H9 (cell line): ENCODE results near the gene CFAP61. TPM values are rescaled to one million over a fixed set of nuclear protein-coding genes. Genes with fewer than 3 reads are reported as not detected.

ENCODE experiments used
- DNase-seq: peaks from one replicate; pipeline ENCODE4 v3.0.0-alpha.2; 2017
- H2AFZ ChIP-seq: one replicate; pipeline ENCODE4 v1.6.1; 2013; ENCODE audit warnings: mild to moderate bottlenecking, low read length, control low read depth, moderate library complexity
- H2AK5ac ChIP-seq: 2 replicates; pipeline ENCODE4 v1.6.1; 2013; ENCODE audit warnings: low read length, control low read depth, mixed read lengths; ENCODE audit not compliant: insufficient read length
- H2BK120ac ChIP-seq: one replicate; pipeline ENCODE4 v1.6.1; 2013; ENCODE audit warnings: low read depth, mild to moderate bottlenecking, low read length, control low read depth, inconsistent platforms; ENCODE audit not compliant: poor library complexity, severe bottlenecking
- H2BK12ac ChIP-seq: 2 replicates; pipeline ENCODE4 v1.6.1; 2013; ENCODE audit warnings: low read length, control low read depth, mixed read lengths, low read depth; ENCODE audit not compliant: insufficient read length
- H2BK15ac ChIP-seq: 2 replicates; pipeline ENCODE4 v1.6.1; 2013; ENCODE audit warnings: low read depth, low read length, control low read depth
- H2BK20ac ChIP-seq: one replicate; pipeline ENCODE4 v1.6.1; 2013; ENCODE audit warnings: low read depth, mild to moderate bottlenecking, low read length, control low read depth, inconsistent platforms; ENCODE audit not compliant: poor library complexity, severe bottlenecking
- H2BK5ac ChIP-seq: 2 replicates; pipeline ENCODE4 v1.6.1; 2013; ENCODE audit warnings: low read length, control low read depth, mixed read lengths; ENCODE audit not compliant: insufficient read length
- H3K14ac ChIP-seq: 2 replicates; pipeline ENCODE4 v1.6.1; 2013; ENCODE audit warnings: low read length, control low read depth; ENCODE audit not compliant: insufficient read depth
- H3K18ac ChIP-seq: 2 replicates; pipeline ENCODE4 v1.6.1; 2013; ENCODE audit warnings: low read depth, mild to moderate bottlenecking, mixed read lengths, low read length, control low read depth; ENCODE audit not compliant: insufficient read length
- H3K23ac ChIP-seq: 2 replicates; pipeline ENCODE4 v1.6.1; 2013; ENCODE audit warnings: low read length, control low read depth, mixed read lengths, low read depth; ENCODE audit not compliant: insufficient read length
- H3K23me2 ChIP-seq: 2 replicates; pipeline ENCODE4 v1.6.1; 2013; ENCODE audit warnings: low read depth, mild to moderate bottlenecking, mixed read lengths, low read length, control low read depth; ENCODE audit not compliant: insufficient read length, poor library complexity, severe bottlenecking
- H3K27ac ChIP-seq: 2 replicates; pipeline ENCODE4 v1.5.1; 2013; ENCODE audit warnings: low read length, control low read depth, mixed read lengths, low read depth; ENCODE audit not compliant: insufficient read length
- H3K27me3 ChIP-seq: 2 replicates; pipeline ENCODE4 v1.6.1; 2013; ENCODE audit warnings: low read length, control low read depth, inconsistent platforms; ENCODE audit not compliant: insufficient read depth
- H3K4ac ChIP-seq: 2 replicates; pipeline ENCODE4 v1.6.1; 2013; ENCODE audit warnings: low read depth, mild to moderate bottlenecking, control low read depth, inconsistent platforms, low read length, moderate library complexity
- H3K4me1 ChIP-seq: 2 replicates; pipeline ENCODE4 v1.6.1; 2013; ENCODE audit warnings: low read length, control low read depth, inconsistent platforms; ENCODE audit not compliant: insufficient read depth
- H3K4me2 ChIP-seq: 2 replicates; pipeline ENCODE4 v1.6.1; 2013; ENCODE audit warnings: low read length, control low read depth, mixed read lengths; ENCODE audit not compliant: insufficient read length, insufficient read depth
- H3K56ac ChIP-seq: 2 replicates; pipeline ENCODE4 v1.6.1; 2013; ENCODE audit warnings: low read depth, mild to moderate bottlenecking, mixed read lengths, low read length, control low read depth; ENCODE audit not compliant: insufficient read length
- H3K79me1 ChIP-seq: 2 replicates; pipeline ENCODE4 v1.6.1; 2013; ENCODE audit warnings: low read depth, mild to moderate bottlenecking, moderate library complexity, low read length, control low read depth, inconsistent platforms; ENCODE audit not compliant: insufficient read depth, poor library complexity, severe bottlenecking
- H3K79me2 ChIP-seq: 2 replicates; pipeline ENCODE4 v1.6.1; 2013; ENCODE audit warnings: low read length, control low read depth, inconsistent platforms; ENCODE audit not compliant: insufficient read depth
- H3K9ac ChIP-seq: 2 replicates; pipeline ENCODE4 v1.6.1; 2013; ENCODE audit warnings: low read length, control low read depth, mixed read lengths; ENCODE audit not compliant: insufficient read length; ENCODE audit errors: extremely low read depth
- H3K9me3 ChIP-seq: one replicate; pipeline ENCODE4 v1.6.1; 2013; ENCODE audit warnings: low read depth, low read length, inconsistent platforms; ENCODE audit not compliant: control insufficient read depth
- H3T11ph ChIP-seq: one replicate; pipeline ENCODE4 v1.6.1; 2013; ENCODE audit warnings: mild to moderate bottlenecking, low read length, control low read depth, inconsistent platforms
- H4K20me1 ChIP-seq: one replicate; pipeline ENCODE4 v1.6.1; 2013; ENCODE audit not compliant: control insufficient read depth, insufficient read length, insufficient read depth
- H4K5ac ChIP-seq: 2 replicates; pipeline ENCODE4 v1.6.1; 2013; ENCODE audit warnings: low read depth, mild to moderate bottlenecking, mixed read lengths, low read length, control low read depth; ENCODE audit not compliant: insufficient read length
- H4K8ac ChIP-seq: replicated peaks from 2 replicates; pipeline ENCODE4 v1.6.1; 2013; ENCODE audit warnings: low read length, control low read depth, mixed read lengths, low read depth; ENCODE audit not compliant: insufficient read length
- H4K91ac ChIP-seq: 2 replicates; pipeline ENCODE4 v1.6.1; 2013; ENCODE audit warnings: low read depth, mild to moderate bottlenecking, moderate library complexity, mixed read lengths, low read length, control low read depth; ENCODE audit not compliant: insufficient read length
- H3K27ac Mint-ChIP-seq, 3 experiments: 2 replicates in 2 of 3; 3 replicates in 1 of 3; pipeline ENCODE4 v1.8.0; 2020 to 2021; ENCODE audit warnings: mixed read lengths in 3 of 3, mild to moderate bottlenecking in 1 of 3, moderate library complexity in 1 of 3
- H3K27me3 Mint-ChIP-seq: 2 replicates; pipeline ENCODE4 v1.8.0; 2021; ENCODE audit warnings: low read depth, mild to moderate bottlenecking, moderate library complexity, mixed read lengths
- H3K36me3 Mint-ChIP-seq, 3 experiments: 2 replicates in 2 of 3; 3 replicates in 1 of 3; pipeline ENCODE4 v1.8.0; 2020 to 2021; ENCODE audit warnings: low read depth in 3 of 3, mixed read lengths in 3 of 3; ENCODE audit not compliant: insufficient read depth in 1 of 3
- H3K4me1 Mint-ChIP-seq, 2 experiments: 2 replicates each; pipeline ENCODE4 v1.8.0; 2020; ENCODE audit warnings: mixed read lengths in 2 of 2
- H3K4me3 Mint-ChIP-seq, 2 experiments: 2 replicates in 1 of 2; 3 replicates in 1 of 2; pipeline ENCODE4 v1.8.0; 2020 to 2021; ENCODE audit warnings: mild to moderate bottlenecking in 2 of 2, mixed read lengths in 2 of 2, moderate library complexity in 1 of 2
- H3K9me3 Mint-ChIP-seq, 2 experiments: 2 replicates in 1 of 2; 3 replicates in 1 of 2; pipeline ENCODE4 v1.8.0; 2020; ENCODE audit warnings: mild to moderate bottlenecking in 2 of 2, mixed read lengths in 2 of 2, moderate library complexity in 1 of 2
- CTCF ChIP-seq: fragments of 200-600 bp; sonication (generic); conservative IDR thresholded peaks from 3 replicates; pipeline ENCODE4 v1.8.0; 2021; ENCODE audit warnings: antibody characterized with exemption, mild to moderate bottlenecking
- WGBS: extraction: QIAGEN DNeasy Blood & Tissue Kit; methylation state at CpG from one replicate; pipeline ENCODE4 v1.1.7; 2013; ENCODE audit warnings: missing lambda C conversion rate, low lambda C conversion rate, mixed read lengths; ENCODE audit not compliant: insufficient read length; ENCODE audit errors: extremely low coverage; 5-methylcytosine and 5-hydroxymethylcytosine counted together
- total RNA-seq: library from RNA; stranded (reverse); gene quantifications from 2 replicates; pipeline ENCODE4 v1.2.1, GENCODE V29; 2021

CFAP61 gene
- total RNA-seq, 1 experiment from 2014 or later, result 0.44 TPM

DNA sequence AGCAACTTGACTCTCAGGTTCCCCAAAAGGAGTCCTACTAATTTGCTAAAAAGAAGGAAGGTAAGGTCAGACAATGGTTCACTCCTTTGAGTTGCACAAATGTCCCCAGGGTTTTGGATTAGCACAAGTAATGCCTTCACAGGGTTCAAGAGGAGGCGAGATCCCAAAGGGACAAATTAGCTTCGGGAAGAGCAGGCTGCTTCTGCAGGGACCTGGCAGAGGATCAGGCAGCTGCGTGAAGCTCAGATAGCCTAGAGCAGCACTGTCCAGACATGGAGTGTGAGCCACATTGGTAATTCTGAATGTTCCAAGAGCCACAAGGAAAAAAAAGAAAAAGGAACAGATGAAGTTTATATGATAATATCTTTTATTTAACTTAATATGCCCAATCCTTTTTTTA lies 115.4 kb downstream of the CFAP61 start:
- H3K79me1 ChIP-seq, result no peaks in the 10 kb centered on the region
- Mint-ChIP-seq H3K4me3 (no peak overlapping the region), H3K36me3 (peaks cover 0 to 5% (median 3%) of the 10 kb centered on the region in 3 experiments; a peak in 2 of 7 replicates), H3K27ac (no peak overlapping the region), H3K9me3 (peaks cover 6 to 9% of the 10 kb centered on the region in 2 experiments; a peak in 4 of 5 replicates), H3K27me3 (no peaks in the 10 kb centered on the region), H3K4me1 (peaks cover 3 to 5% of the 10 kb centered on the region in 2 experiments; a peak in 2 of 4 replicates)
- no peak overlapping the region for H2BK5ac ChIP-seq
- H3K14ac ChIP-seq, result no peak overlapping the region
- H2BK20ac ChIP-seq, result no peak overlapping the region
- no peaks in the 10 kb centered on the region for H3K79me2 ChIP-seq
- no peaks in the 10 kb centered on the region for H3K27me3 ChIP-seq
- H4K5ac ChIP-seq, result no peak overlapping the region
- no peak overlapping the region for H2BK12ac ChIP-seq
- no peaks in the 10 kb centered on the region for H3K4me1 ChIP-seq
- no peak overlapping the region for H3T11ph ChIP-seq
- no peak overlapping the region for H3K23ac ChIP-seq
- H4K20me1 ChIP-seq, result no peaks in the 10 kb centered on the region
- no peak overlapping the region for H3K9ac ChIP-seq
- H3K9me3 ChIP-seq, result no peaks in the 10 kb centered on the region
- no peak overlapping the region for H2AFZ ChIP-seq
- no peak overlapping the region for H2BK15ac ChIP-seq
- no peak overlapping the region for H3K18ac ChIP-seq
- no CpG with 5 or more reads among the region's 3 CpGs for WGBS
- no peak overlapping the region for H2BK120ac ChIP-seq
- no peaks in the 10 kb centered on the region for H3K23me2 ChIP-seq
- H3K4ac ChIP-seq, result no peak overlapping the region
- TF ChIP-seq CTCF, result no peak
- no peak overlapping the region for H4K8ac ChIP-seq
- H3K4me2 ChIP-seq, result no peak overlapping the region
- H3K27ac ChIP-seq, result no peak overlapping the region
- no peak overlapping the region for H4K91ac ChIP-seq
- no peak overlapping the region for H3K56ac ChIP-seq
- DNase-seq, result no peak
- H2AK5ac ChIP-seq, result no peak overlapping the region
